Endothelial cell of umbilical vein (primary cell): ENCODE data around the gene GOLGA6L10.
"Not testable (repeated sequence)": the region's sequence is repeated elsewhere in the genome, so short reads cannot be mapped to it uniquely, and the experiment has no call there.

Experiments used
- CTCF ChIP-seq, 2 donors: IDR thresholded peaks; 1 replicate in 1 of 2; 2 replicates in 1 of 2; pipeline ENCODE4 v1.5.1; 2011; ENCODE audit warnings: low read length in 2 of 2, mild to moderate bottlenecking in 2 of 2, moderate library complexity in 2 of 2, control low read depth in 1 of 2, inconsistent platforms in 1 of 2, low read depth in 1 of 2; ENCODE audit not compliant: insufficient read depth in 1 of 2; ENCODE audit errors: extremely low read depth in 1 of 2
- EZH2 ChIP-seq: IDR thresholded peaks from 2 replicates; pipeline ENCODE4 v1.6.1; 2012; ENCODE audit warnings: borderline replicate concordance, low read depth, mild to moderate bottlenecking, moderate library complexity, low read length, inconsistent platforms; ENCODE audit not compliant: severe bottlenecking
- FOS ChIP-seq: IDR thresholded peaks from 2 replicates; pipeline ENCODE4 v1.6.1; 2011; ENCODE audit warnings: mild to moderate bottlenecking, low read length, moderate library complexity, borderline replicate concordance; ENCODE audit not compliant: insufficient read depth
- GATA2 ChIP-seq: IDR thresholded peaks from 2 replicates; pipeline ENCODE4 v1.7.0; 2011; ENCODE audit warnings: low read depth, mild to moderate bottlenecking, moderate library complexity, mixed read lengths, low read length; ENCODE audit not compliant: insufficient read length, insufficient read depth
- JUN ChIP-seq: IDR thresholded peaks from 2 replicates; pipeline ENCODE4 v1.6.1; 2011; ENCODE audit warnings: borderline replicate concordance, low read depth; ENCODE audit not compliant: insufficient read length, insufficient read depth
- MAX ChIP-seq: IDR thresholded peaks from 2 replicates; pipeline ENCODE4 v1.6.1; 2011; ENCODE audit not compliant: insufficient read depth, insufficient read length
- MYC ChIP-seq: IDR thresholded peaks from one replicate; pipeline ENCODE4 v1.6.1; 2011; ENCODE audit warnings: mild to moderate bottlenecking, low read depth, low read length
- POLR2A ChIP-seq: IDR thresholded peaks from 2 replicates; pipeline ENCODE4 v1.6.1; 2012; ENCODE audit warnings: low read depth, mild to moderate bottlenecking, control low read depth, low read length
- POLR2AphosphoS5 ChIP-seq: IDR thresholded peaks from 2 replicates; pipeline ENCODE4 v1.6.1; 2012; ENCODE audit warnings: low read depth, mild to moderate bottlenecking, control low read depth, low read length, moderate library complexity; ENCODE audit not compliant: insufficient read depth

GRCh38 chr15:82300326-82300725 lies 48.9 kb downstream of the GOLGA6L10 start:
- TF ChIP-seq POLR2AphosphoS5; CTCF (IDR thresholded peaks at IDR 0.05; ENCODE audit: extremely low read depth in 1 of 2, insufficient read depth in 1 of 2, low read depth in 1 of 2, low read length in 2 of 2); MAX; MYC; POLR2A; GATA2; EZH2; FOS; JUN: not testable (repeated sequence)
